GM23338 (cell line): ENCODE measurements around the gene CXCL9. TPM values are rescaled to one million over a fixed set of nuclear protein-coding genes. Genes with fewer than 3 reads are reported as not detected.

Experiments
- ATAC-seq: fragments of 200-7000 bp; cut with Tn5 transposase; 3 replicates; pipeline ENCODE4 v1.9.1; 2020
- DNase-seq: peaks from one replicate; pipeline ENCODE4 v3.0.0-alpha.2; 2015; ENCODE audit warnings: low spot score
- H2AFZ ChIP-seq: fragments of 200-600 bp; sonication (generic); 2 replicates; pipeline ENCODE4 v1.8.0; 2016; ENCODE audit warnings: antibody characterized with exemption, mild to moderate bottlenecking, moderate library complexity
- H3F3A ChIP-seq: fragments of 200-600 bp; sonication (generic); replicated peaks from 2 replicates; pipeline ENCODE4 v1.8.0; 2017; ENCODE audit warnings: antibody characterized with exemption, mixed run types, low read depth
- H3K27ac ChIP-seq: fragments of 200-600 bp; sonication (generic); 2 replicates; pipeline ENCODE4 v1.6.1; 2016; ENCODE audit warnings: low read depth
- H3K27me3 ChIP-seq: fragments of 200-600 bp; sonication (generic); 2 replicates; pipeline ENCODE4 v1.8.0; 2016; ENCODE audit warnings: mild to moderate bottlenecking, mixed run types, moderate library complexity; ENCODE audit not compliant: insufficient read depth
- H3K36me3 ChIP-seq: fragments of 200-600 bp; sonication (generic); 2 replicates; pipeline ENCODE4 v1.8.0; 2016; ENCODE audit warnings: mild to moderate bottlenecking; ENCODE audit not compliant: insufficient read depth
- H3K4me1 ChIP-seq: fragments of 200-600 bp; sonication (generic); 2 replicates; pipeline ENCODE4 v1.8.0; 2016; ENCODE audit warnings: mild to moderate bottlenecking, moderate library complexity; ENCODE audit not compliant: insufficient read depth
- H3K4me2 ChIP-seq: fragments of 200-600 bp; sonication (generic); 2 replicates; pipeline ENCODE4 v1.7.1; 2017; ENCODE audit warnings: mixed run types
- H3K4me3 ChIP-seq: fragments of 200-600 bp; sonication (generic); 2 replicates; pipeline ENCODE4 v1.6.1; 2016; ENCODE audit warnings: mixed run types
- H3K79me2 ChIP-seq: fragments of 200-600 bp; sonication (generic); replicated peaks from 2 replicates; pipeline ENCODE4 v1.8.0; 2017; ENCODE audit warnings: mild to moderate bottlenecking; ENCODE audit not compliant: insufficient read depth
- H3K9me2 ChIP-seq: fragments of 200-600 bp; sonication (generic); 2 replicates; pipeline ENCODE4 v1.8.0; 2017; ENCODE audit not compliant: insufficient read depth
- H4K20me1 ChIP-seq: fragments of 200-600 bp; sonication (generic); replicated peaks from 2 replicates; pipeline ENCODE4 v1.8.0; 2017; ENCODE audit warnings: mild to moderate bottlenecking; ENCODE audit not compliant: insufficient read depth
- H3K27ac Mint-ChIP-seq: 2 replicates; pipeline ENCODE4 v1.8.0; 2020; ENCODE audit warnings: inconsistent platforms, mild to moderate bottlenecking, moderate library complexity, mixed read lengths
- H3K27me3 Mint-ChIP-seq: 3 replicates; pipeline ENCODE4 v1.8.0; 2022; ENCODE audit warnings: low read depth, mild to moderate bottlenecking, moderate library complexity, mixed read lengths, inconsistent platforms; ENCODE audit not compliant: insufficient read depth, poor library complexity
- H3K36me3 Mint-ChIP-seq: 3 replicates; pipeline ENCODE4 v1.8.0; 2021; ENCODE audit warnings: low read depth, mild to moderate bottlenecking, inconsistent platforms, moderate library complexity, mixed read lengths
- H3K4me1 Mint-ChIP-seq: 3 replicates; pipeline ENCODE4 v1.8.0; 2020; ENCODE audit warnings: mild to moderate bottlenecking, inconsistent platforms, mixed read lengths
- H3K4me3 Mint-ChIP-seq: 3 replicates; pipeline ENCODE4 v1.8.0; 2021; ENCODE audit warnings: moderate library complexity, mild to moderate bottlenecking, inconsistent platforms, mixed read lengths
- H3K9me3 Mint-ChIP-seq: 3 replicates; pipeline ENCODE4 v1.8.0; 2020; ENCODE audit warnings: moderate library complexity, mild to moderate bottlenecking, inconsistent platforms, mixed read lengths
- CREB1 ChIP-seq: fragments of 250-450 bp; sonication (Bioruptor Pico); IDR thresholded peaks from 2 replicates; pipeline ENCODE4 v1.5.0; 2020; ENCODE audit warnings: low read depth, mild to moderate bottlenecking, moderate library complexity
- CTCF ChIP-seq, 2 experiments: fragments of 200-600 bp in 1 of 2; sonication (generic) in 1 of 2; conservative IDR thresholded peaks; 2 replicates each; pipeline versions ENCODE4 v1.5.1 to v1.6.1; 2016 to 2017; ENCODE audit warnings: antibody characterized with exemption in 2 of 2, low read depth in 2 of 2, mild to moderate bottlenecking in 2 of 2, moderate library complexity in 1 of 2
- ETS1 ChIP-seq: IDR thresholded peaks from 2 replicates; pipeline ENCODE4 v1.6.1; 2016; ENCODE audit warnings: antibody characterized with exemption
- EZH2 ChIP-seq: fragments of 200-600 bp; sonication (generic); IDR thresholded peaks from one replicate; pipeline ENCODE4 v1.8.0; 2017; ENCODE audit warnings: antibody characterized with exemption, mild to moderate bottlenecking, low read depth; ENCODE audit not compliant: unreplicated experiment
- EZH2phosphoT487 ChIP-seq: fragments of 200-600 bp; sonication (generic); IDR thresholded peaks from one replicate; pipeline ENCODE4 v1.8.1; 2018; ENCODE audit warnings: antibody characterized with exemption; ENCODE audit not compliant: unreplicated experiment
- NANOG ChIP-seq: IDR thresholded peaks from 2 replicates; pipeline ENCODE4 v1.6.1; 2016; ENCODE audit warnings: antibody characterized with exemption, borderline replicate concordance
- POLR2AphosphoS5 ChIP-seq: IDR thresholded peaks from 2 replicates; pipeline ENCODE4 v1.6.1; 2016; ENCODE audit warnings: antibody characterized with exemption, low read depth
- REST ChIP-seq: IDR thresholded peaks from one replicate; pipeline ENCODE4 v1.6.1; 2018; ENCODE audit warnings: antibody characterized with exemption; ENCODE audit not compliant: unreplicated experiment
- STAT1 ChIP-seq: IDR thresholded peaks from one replicate; pipeline ENCODE4 v1.6.1; 2016; ENCODE audit warnings: antibody characterized with exemption; ENCODE audit not compliant: unreplicated experiment
- ZNF114 ChIP-seq: fragments of 250-450 bp; sonication (Bioruptor Pico); IDR thresholded peaks from 2 replicates; pipeline ENCODE4 v1.5.0; 2020; ENCODE audit warnings: mild to moderate bottlenecking, moderate library complexity
- ZNF331 ChIP-seq: fragments of 250-450 bp; sonication (Bioruptor Pico); IDR thresholded peaks from 2 replicates; pipeline ENCODE4 v1.5.0; 2020; ENCODE audit warnings: low read depth, mild to moderate bottlenecking, moderate library complexity
- ZNF462 ChIP-seq: fragments of 250-450 bp; sonication (Bioruptor Pico); IDR thresholded peaks from 2 replicates; pipeline ENCODE4 v1.5.0; 2020; ENCODE audit warnings: mild to moderate bottlenecking, moderate library complexity
- polyA plus RNA-seq: library from polyadenylated mRNA; unstranded; fragments of >200 nt; fragmentation: Nextera tagmentation; extraction: Ambion mirVana; gene quantifications from 2 replicates; pipeline ENCODE4 v1.2.1, GENCODE V29; 2016
- total RNA-seq: library from RNA; depleted of rRNA; stranded (reverse); fragments of >200 nt; shearing (Covaris generic); gene quantifications from 2 replicates; pipeline ENCODE4 v1.2.3, GENCODE V29; 2014

The CXCL9 gene
- total and polyA plus RNA-seq, 2 experiments from 2014 or later: not detected

- H3K79me2 ChIP-seq: no peaks in the 10 kb centered on the region
- peaks cover 8% of the 10 kb centered on the region for H3K27me3 Mint-ChIP-seq
- no peaks in the 10 kb centered on the region for H3F3A ChIP-seq
- no peaks in the 10 kb centered on the region for H3K9me3 Mint-ChIP-seq
- H3K4me3 ChIP-seq: no peak overlapping the region
- no peaks in the 10 kb centered on the region for H3K36me3 Mint-ChIP-seq
- peak overlapping the region; percentile 76 for H2AFZ ChIP-seq
- H3K27me3 ChIP-seq: no peaks in the 10 kb centered on the region
- H3K27ac ChIP-seq: no peak overlapping the region
- no peaks in the 10 kb centered on the region for H3K9me2 ChIP-seq
- DNase-seq (peak; percentile 11), ATAC-seq (0 out of 3 replicates have a peak, but pooled peaks have one; percentile 15)
- no peaks in the 10 kb centered on the region for H4K20me1 ChIP-seq
- peaks cover 11% of the 10 kb centered on the region for H3K4me1 ChIP-seq
- no peak overlapping the region for H3K4me2 ChIP-seq
- TF ChIP-seq NANOG (no peak), CREB1 (CRISPR knock-in tag) (no peak), EZH2phosphoT487 (no peak), ZNF331 (no peak), POLR2AphosphoS5 (no peak), STAT1 (no peak), ZNF462 (CRISPR knock-in tag) (no peak), ETS1 (no peak), EZH2 (no peak), CTCF (conservative IDR thresholded peaks at IDR 0.05; ENCODE audit: low read depth in 2 of 2) (no peak), REST (no peak), ZNF114 (CRISPR knock-in tag) (no peak)
- no peak overlapping the region for H3K27ac Mint-ChIP-seq
- H3K4me1 Mint-ChIP-seq: peaks cover 18% of the 10 kb centered on the region
- no peaks in the 10 kb centered on the region for H3K36me3 ChIP-seq
- H3K4me3 Mint-ChIP-seq: no peak overlapping the region
Observed at GRCh38 chr4:76010576-76010975, 3.3 kb upstream of the CXCL9 start.
